ENCODE measurements around the gene F2RL2.

DNA sequence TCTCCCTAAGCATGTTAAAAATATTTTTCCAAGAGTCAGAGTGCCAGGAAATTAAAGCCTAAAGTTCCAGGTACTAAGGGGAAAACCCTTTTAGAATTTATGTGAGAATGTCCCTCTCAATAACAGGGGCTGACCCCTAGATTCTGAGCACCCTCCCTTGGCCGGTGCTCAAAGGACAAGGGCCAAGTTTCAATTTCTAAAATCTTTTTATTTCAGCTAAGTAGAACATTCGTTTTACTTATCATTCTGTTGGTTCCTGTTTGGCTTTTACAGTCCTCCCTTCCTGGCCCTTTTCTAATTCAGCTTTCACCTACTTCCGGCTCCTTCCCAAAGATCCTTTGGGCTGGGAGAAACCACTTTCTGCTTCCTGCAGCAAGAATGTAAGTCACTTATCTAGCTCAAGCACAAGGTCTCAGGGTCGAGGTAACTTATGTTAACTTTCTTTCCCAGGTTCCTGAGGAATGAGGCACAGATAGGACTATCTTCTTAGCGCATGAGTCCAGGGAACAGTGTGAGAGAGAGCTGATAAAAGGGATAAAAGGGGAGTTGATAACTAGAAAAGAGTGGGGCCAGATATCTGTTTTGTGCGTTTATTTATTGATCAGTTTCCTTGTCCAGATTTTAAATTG lies 34.6 kb upstream of the F2RL2 start:
- TF ChIP-seq, protein P1, sequence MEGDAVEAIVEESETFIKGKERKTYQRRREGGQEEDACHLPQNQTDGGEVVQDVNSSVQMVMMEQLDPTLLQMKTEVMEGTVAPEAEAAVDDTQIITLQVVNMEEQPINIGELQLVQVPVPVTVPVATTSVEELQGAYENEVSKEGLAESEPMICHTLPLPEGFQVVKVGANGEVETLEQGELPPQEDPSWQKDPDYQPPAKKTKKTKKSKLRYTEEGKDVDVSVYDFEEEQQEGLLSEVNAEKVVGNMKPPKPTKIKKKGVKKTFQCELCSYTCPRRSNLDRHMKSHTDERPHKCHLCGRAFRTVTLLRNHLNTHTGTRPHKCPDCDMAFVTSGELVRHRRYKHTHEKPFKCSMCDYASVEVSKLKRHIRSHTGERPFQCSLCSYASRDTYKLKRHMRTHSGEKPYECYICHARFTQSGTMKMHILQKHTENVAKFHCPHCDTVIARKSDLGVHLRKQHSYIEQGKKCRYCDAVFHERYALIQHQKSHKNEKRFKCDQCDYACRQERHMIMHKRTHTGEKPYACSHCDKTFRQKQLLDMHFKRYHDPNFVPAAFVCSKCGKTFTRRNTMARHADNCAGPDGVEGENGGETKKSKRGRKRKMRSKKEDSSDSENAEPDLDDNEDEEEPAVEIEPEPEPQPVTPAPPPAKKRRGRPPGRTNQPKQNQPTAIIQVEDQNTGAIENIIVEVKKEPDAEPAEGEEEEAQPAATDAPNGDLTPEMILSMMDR (IDR thresholded peaks at IDR 0.05): no peak
- no peak for TF ChIP-seq POLR2A (IDR thresholded peaks at IDR 0.05)
- TF ChIP-seq POLR2AphosphoS5 (IDR thresholded peaks at IDR 0.05): no peak
- TF ChIP-seq EP300 (IDR thresholded peaks at IDR 0.05): no peak
